Occipital lobe (tissue), 2 donors: ENCODE measurements around the gene DCUN1D5. TPM values are rescaled to one million over a fixed set of nuclear protein-coding genes. Genes with fewer than 3 reads are reported as not detected.
A peak's percentile ranks its signal among the peaks of the same experiment; 100 is the strongest.

Experiments
- DNase-seq: peaks from one replicate; lab custom pipeline; 2025; lab: John Stamatoyannopoulos, UW
- total RNA-seq: library from RNA; depleted of rRNA; stranded (reverse); fragments of >200 nt; gene quantifications from one replicate; pipeline ENCODE4 v1.2.3, GENCODE V29; 2014

Gene DCUN1D5
- total RNA-seq: 51.8 TPM

DNA sequence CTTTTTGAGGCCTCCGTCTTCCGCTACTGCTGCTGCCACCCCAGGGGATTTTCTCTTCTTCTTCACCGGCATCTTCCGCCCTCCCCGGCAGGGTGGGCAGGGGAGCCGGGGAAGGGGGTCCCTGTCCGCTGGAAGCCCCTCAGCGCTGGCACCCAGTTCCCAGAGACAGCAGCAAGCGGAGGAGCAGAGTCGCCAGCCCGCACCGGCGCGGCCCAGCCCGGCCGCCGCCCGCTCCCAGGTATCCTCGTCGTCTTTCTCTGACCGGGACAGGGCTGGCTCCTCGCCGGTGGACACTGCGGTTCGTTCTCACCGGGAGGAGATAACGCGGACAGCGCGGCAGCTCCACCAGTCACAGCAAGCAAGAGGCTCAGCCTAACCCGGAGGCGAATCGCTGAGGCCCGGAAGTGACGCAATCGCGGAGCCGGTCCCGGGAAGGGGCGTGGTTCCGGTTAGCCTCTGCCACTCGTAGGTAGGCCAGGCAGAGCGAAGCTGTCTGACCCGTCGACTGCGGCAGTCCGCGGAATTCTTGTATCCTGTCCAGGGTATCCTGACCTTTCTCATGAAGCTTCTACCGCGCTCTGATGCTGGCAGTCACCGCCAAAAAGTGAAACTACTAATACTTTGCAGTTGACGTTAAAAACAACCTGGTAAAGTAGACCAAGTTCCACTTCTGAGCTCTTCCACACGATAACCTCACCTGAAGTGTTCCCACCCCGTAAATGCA, at the start of gene DCUN1D5:
DCUN1D5 (minus strand) TSS at position 360 of the 724 bp plus-strand sequence; CDS start at position 72, 288 bp downstream.
- DNase-seq: peak; percentile 95

DNA sequence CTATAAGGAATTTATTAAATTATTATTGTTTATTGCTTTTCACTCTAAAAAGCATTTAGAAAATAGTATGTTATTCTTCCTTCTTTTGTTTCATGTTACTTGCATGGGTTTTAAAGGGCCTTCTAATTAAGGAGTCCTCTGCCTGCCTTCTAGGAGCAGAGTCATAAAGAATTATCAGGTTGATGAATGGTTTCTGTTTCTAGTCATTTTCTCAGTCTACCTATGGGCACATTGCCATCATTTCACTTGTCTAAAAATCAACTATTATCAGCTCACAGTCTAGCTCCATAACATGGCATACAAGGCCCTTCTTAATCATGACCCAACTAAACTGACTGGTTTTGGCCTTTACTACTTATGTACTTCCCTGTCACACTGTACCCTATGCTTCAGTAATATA, 33.5 kb upstream of the DCUN1D5 start:
- DNase-seq: no peak

DNA sequence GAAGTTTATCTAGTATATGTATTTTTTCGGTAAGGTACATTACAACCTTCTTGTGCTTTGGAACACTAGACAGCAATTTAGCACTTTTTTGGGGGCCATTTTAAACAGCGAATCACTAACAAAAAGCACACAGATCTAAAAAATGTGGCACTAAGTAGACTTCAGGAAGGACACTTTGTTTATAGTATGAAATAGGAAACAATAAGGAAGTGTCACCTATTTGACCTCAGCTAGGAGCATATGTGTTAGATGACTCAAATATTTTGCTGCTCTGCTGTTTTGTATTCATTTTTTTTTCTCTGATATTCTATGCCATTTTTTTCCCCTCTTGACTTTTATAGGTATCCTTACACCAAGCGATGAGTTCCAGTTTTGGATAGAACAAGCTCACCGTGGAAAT, 22.9 kb upstream of the DCUN1D5 start:
- no peak for DNase-seq

DNA sequence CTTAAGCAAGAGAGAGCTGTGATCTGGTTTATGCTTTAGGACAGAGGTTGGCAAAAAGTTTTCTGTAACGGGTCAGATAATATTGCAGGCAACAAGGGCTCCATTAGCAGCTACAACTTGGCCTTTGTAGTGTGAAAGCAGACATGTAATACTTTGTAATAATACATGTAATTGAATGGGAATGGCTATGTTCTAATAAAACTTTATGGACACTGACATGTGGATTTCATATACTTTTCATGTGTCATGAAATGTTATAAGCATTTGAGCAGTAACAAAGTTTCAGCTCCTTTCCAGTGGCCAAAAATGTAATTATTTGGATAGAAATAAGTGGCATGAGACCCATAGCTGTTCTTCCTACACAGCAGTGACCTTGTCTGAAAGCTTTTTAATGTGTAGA, 20.4 kb upstream of the DCUN1D5 start:
- no peak for DNase-seq

DNA sequence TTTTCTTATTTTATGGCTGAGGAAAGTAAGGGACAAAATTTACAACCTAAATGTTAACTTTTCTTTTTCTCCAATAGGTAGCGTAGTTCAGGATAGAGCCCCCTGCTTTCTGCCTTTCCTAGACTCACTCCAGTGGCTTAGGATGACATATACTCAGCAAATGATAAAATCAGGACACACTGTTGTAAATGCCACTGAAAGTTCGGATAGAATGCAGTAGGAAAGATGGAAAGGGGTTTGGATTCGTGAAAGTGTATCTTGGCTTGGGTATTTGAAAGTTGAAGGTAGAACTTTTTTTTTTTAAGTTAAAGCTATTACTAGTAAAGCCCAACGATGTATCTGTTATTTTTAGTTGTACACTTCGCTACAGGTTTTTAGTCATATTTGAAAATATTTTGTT, 19.4 kb upstream of the DCUN1D5 start:
- no peak for DNase-seq

DNA sequence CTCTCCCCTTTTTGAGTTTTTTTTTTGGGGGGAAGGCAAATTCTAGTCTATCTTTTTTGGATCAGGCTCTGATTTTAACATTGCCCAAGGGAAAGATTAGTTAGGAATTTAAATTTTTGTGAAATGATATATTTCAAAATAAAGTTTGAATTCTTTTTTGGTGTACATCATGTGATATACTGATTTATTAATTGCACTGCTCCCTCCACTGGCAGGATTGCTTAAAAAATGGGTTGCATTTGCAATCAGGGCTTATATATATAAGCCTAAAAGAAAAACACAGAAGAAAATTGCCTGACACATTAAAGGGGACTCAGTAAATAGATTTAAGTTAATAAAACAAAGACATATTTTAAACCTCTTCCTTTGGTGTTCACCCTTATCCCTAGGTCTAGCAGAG, 18.4 kb upstream of the DCUN1D5 start:
- DNase-seq: no peak

DNA sequence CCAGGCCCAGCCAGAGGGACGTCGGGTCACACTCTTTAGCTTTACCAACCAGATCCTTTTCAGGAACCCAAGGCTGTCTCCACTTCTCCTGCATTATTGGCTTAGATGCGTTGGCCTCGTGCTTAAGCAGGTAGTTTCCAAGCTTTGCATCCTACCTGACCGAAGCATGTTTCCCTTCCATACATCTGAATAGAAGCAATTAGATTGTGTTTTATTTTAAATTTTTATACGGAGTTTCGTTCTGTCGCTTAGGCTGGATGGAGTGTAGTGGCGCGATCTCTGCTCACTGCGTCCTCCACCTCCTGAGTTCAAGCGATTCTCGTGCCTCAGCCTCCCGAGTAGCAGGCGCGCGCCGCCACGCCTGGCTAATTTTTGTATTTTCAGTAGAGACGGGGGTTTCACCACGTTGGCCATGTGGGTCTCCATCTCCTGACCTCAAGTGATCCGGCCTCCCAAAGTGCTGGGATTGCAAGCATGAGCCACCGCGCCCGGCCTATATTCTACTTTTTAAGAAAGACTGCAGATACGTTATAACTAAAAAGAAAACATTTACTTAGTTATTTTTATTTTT, 17.9 kb upstream of the DCUN1D5 start:
- DNase-seq: peak; percentile 32

DNA sequence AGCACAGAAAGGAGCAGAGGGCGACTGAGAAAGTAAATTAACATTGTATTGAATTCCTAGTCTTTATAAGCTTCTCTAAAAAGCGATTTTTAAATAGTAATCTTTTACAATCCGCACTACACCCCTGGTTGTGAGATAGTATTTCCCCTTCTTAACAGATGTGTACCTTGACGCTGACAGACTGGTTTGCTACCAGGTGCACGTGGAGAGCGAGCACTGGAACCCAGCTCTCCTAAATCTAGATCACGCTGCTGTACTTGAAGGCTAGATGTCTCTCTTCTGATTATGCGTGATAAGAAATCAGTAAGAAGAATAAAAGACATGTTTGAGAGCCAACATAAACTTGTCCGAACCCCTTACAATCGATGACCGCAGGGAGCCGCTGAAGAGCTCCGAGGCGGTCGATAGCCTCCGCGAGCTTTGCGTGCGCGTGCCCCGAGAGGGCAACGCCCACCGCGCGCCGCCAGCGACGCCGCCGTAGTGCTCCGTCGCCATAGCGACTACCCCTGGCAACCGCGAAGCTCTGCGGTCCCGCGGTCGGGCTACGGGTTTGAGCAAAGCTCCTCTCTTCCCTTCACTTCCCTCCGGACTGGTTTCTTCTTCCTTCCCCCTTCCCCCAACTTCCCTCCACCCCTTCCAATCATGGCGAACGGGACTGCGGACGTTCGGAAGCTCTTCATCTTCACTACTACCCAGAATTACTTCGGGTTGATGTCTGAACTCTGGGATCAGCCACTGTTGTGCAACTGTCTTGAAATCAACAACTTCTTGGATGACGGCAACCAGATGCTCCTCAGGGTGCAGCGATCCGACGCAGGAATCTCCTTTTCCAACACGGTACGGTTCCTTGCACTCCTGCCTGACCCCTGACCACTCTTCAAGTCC, 17.2 kb upstream of the DCUN1D5 start, which contains the start of gene DYNC2H1:
DYNC2H1 (plus strand) TSS at position 494 of the 885 bp plus-strand sequence; CDS start at position 643, 149 bp downstream.
- DNase-seq: peak; percentile 74

DNA sequence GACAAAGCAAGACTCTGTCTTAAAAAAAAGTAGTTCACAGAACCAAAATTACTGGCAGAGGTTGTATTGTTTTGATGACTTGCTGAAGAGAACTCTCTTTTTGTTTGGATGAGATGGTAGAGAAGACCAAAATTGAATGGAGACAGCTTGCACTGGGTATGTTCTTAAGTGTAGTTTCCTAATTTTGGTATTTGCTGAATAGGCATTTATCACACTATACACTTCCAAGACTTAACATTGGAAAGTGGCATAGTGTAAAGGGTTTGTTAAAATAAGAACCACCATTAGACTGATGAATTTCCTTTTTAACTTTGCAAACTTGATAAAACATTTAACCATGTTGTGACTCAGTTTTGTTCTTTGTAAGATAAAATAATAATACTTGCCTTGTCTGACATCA, 5.3 kb upstream of the DCUN1D5 start:
- no peak for DNase-seq

DNA sequence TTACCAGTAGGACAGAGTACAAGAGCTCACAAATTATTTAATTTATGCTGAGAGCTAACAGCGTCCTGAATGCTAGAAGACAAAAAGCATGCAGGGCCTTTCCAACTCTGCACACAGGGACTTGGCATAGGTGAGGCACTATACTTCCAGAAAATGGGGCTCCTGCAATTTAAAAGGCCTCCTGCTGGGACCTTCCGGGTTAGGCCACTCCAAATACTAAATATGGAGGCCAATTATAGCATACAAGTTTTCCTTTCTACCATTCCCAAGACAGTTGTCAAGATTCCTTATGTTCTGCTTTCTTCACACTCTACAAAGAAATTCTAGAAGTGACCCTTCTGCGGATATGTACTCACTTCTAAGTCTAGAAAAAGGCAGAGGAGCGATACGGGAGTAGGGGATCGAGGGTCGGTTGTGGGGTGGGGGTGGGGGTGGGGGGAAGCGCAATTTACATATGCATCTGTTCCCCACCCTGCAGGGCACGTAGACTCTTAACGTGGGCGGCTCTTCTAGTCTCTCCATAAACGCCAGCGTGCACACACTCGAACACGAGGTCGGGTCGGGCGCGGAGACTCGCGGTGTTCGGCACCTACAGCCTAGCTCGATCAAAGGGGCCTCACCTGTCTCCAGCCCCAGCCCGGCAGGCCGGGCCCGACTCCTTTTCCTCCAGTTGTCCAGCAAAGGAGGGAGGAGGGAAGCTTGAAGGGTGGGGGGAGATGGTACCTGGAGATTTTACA, 728 bp downstream of the DCUN1D5 start:
- DNase-seq: peak; percentile 20

DNA sequence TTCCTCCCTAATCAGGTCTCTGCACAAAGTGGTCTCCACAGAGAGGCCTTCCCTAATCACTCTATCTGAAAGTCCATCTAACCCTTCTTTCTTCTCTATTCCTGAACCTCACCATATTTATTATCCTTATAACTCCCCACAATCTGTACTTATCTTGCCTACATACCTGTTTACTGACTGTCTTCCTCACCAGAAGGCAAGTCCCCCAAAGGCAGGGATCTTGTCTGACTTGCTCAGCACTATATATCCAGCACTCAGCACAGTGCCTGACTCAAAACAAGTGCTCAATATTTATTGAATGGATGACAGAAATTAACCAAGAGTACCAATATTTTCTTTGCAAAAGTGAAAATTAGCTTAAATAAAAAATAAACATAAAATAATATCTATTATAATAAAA, 5.5 kb downstream of the DCUN1D5 start:
- DNase-seq: no peak

DNA sequence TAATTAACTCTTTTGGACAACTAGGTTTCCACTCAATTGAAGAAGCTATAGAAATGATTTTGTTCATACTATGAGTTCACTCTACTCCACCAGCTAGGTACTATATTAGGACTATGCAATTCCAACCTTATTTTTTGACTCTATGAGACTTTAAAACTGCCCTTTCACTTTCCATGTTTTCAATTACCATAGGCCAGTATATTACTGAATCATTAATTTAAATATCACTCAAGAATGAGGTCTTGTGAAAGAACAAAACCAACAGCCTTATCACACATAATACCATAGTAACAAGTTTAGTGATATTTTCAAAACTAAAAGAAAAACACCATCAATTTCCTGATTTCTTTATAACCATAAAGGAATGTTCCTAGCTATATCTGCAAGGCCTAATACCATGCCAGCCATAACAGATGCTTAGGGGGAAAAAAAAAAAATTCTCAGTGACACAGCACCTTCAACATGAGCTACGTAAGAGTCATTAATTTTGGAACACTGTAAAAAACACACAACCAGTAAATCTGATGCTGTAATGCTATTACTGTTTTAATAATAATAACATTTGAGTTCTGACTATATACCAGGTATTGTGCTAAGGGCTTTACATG, 6.1 kb downstream of the DCUN1D5 start:
- DNase-seq: no peak

DNA sequence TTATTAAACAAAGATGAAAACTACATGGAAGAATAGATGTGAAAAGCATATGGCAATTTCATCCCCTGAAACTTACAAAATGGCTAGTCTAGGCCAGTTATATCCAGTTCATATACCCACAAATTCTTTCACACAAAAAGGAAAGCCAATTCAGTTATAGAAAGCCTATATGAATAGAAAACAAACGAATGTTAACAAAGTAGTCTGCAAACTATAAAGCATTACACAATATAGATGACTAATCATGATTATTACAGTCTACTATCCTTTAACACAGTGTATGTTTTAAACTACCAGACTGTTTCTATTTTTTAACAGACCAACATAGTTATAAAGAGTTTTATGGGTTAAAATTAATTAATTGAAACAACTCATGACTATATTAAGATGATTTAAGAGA, 12.1 kb downstream of the DCUN1D5 start:
- DNase-seq: no peak

DNA sequence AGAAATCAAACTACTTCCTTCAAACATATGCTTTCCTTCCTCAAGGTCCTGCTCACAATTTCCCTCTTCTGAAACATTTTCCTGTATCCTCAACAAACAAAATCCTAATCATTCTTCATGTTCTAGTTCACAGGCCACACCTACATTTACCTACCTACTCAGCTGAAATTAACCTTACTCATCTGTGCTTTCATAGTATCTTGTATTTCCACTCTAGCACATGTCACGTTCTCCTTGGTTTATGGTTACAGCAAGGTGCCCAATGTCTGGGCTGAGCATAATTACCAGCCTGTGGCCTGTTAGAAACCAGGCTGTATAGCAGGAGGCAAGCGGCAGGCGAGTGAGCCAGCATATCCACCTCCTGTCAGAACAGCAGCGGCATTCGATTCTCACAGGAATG, 13.2 kb downstream of the DCUN1D5 start:
- DNase-seq: no peak

DNA sequence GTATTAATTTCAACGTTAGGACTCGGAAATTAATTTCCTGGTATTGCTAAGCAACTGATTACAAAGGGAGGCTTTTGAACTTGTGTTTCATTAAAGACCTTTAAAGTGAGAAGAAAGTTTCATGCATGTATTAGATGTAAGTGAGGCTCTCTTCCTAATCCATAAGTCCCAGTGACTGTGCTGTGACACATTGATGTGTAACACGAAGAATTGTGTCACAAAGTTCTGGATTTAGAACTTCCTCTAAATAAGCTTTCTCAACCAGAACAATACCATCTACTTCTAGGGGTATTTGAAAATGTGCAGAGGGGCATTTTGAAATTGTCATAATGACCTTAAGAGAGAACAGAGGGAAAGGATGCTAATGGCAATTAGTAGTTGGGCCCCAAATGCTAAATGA, 14.4 kb downstream of the DCUN1D5 start:
- DNase-seq: no peak

DNA sequence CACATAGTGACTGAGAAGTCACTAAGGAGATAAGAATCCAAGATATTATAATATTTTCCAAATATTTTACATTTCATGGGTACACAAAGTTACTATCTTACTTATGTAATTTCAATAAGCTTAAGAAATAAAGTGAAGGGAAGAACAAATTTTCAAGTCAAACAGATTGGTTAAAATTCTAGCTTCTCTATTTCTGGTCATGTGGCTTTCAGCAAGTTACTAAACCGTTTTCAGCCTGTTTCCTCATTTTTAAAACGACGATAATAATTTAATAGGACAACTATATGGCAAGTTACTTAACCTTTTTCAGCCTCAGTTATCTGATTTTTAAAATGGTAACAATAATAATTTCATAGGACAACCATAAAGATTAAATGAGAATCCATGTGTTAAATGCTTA, 15.6 kb downstream of the DCUN1D5 start:
- DNase-seq: no peak

DNA sequence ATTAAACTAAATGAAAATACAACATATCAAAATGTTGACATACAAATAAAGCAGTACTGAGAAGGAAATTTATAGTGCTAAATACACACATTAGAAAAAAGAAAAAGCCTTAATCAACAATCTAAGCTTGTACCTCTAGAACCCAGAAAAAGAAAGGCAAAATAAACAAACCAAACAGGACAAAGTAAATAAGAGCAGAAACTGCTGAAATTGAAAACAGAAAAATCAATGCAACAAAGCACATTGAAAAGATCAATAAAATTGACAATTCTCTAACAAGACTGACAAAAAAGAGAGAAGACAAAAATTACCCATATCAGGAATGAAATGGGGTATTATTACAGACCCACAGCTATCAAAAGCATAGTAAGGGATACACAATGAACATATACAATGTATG, 21.0 kb downstream of the DCUN1D5 start:
- no peak for DNase-seq

DNA sequence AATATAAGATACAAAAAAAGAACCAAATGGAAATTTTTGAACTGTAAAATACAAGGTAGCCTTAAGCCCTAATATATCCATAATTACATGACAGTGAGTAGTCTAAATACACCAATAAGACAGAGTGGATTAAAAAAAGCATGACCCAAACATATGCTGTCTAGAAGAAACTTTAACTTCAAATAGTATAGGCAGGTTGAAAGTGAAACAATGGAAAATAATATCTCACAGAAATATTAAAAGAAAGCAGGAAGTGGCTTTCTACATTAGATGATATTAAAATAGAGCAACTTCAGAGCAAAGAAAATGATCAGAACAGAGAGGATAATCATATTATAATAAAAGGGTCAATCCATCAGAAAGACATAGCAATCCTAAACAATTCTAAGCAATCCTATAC, 21.8 kb downstream of the DCUN1D5 start:
- DNase-seq: no peak

DNA sequence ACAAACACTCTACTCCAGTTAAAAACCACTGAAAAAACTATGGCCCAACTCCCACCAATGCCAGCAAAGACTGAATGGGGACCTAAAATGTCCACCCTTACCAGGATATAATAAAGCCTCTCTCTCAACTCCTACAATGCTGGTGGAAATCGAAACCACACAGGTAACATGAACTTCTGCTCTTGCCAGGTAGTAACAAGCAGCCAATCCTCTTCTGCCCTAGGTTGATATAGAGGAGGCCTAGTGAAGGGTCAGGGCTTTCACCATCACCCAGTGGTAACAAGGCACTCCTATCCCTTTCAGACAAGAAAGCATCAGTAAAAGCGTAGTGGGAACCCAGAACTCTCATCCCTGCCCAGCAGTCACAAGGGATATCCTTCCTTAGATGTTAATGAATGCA, 22.6 kb downstream of the DCUN1D5 start:
- DNase-seq: no peak

DNA sequence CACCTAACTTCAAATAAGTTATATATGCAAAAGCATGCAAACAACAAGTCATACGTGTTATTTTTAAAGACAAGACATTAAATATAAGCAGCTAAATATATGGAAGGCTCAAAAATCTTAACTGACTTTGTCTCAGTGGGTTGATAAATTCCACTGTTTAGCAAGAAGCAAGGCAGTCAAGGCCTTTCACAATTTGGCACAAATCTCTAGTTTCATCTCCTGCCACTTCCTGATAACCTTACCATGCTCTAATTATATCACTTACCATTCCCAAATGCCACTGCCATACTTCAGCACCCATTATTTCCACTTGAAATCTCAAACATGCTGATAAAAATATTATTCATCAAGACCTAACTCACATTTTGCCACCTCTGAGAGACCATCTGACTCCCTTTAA, 24.8 kb downstream of the DCUN1D5 start:
- DNase-seq: no peak

DNA sequence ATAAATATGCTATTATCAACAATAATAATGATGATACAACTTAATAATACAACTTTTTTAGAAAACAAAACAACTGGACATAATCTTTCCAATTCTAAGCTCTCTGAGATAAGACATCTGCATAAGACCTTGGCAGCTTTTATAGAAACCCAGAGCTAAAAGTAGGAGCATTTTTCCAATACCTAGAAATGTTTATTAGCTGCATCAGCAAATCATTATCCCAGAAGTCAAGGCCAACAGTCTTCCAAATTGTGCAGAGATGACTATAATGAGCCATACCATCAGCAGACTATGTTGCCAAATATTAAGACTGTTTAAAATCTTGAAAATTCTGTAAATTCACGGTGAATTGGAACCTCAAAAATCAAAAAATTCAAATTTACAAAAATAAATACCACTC, 30.3 kb downstream of the DCUN1D5 start:
- DNase-seq: no peak
